Endometrial microvascular endothelial cells (primary cell): ENCODE measurements around the gene TEX19. TPM values are rescaled to one million over a fixed set of nuclear protein-coding genes. Genes with fewer than 3 reads are reported as not detected.

ENCODE experiments used
- in situ Hi-C: cut with HindIII; loops from 2 replicates; pipeline ENCODE4 v1.10.0; 2017; ENCODE audit warnings: low sequenced_read_pairs, low pct_unique_long_range_greater_than_20kb; ENCODE audit errors: inconsistent ontology term
- total RNA-seq: library from RNA; depleted of rRNA; stranded (reverse); fragments of >200 nt; gene quantifications from one replicate; pipeline ENCODE4 v1.2.3, GENCODE V29; 2015; ENCODE audit errors: inconsistent ontology term

Gene TEX19
- total RNA-seq, 1 donor from 2014 or later = not detected

- in situ Hi-C loops = no loop called here
These were observed 37.8 kb downstream of the TEX19 start for GRCh38 chr17:82396601-82397435.

GRCh38 chr17:82397449-82398335, 38.6 kb downstream of the TEX19 start:
- in situ Hi-C loops = no loop called here

GRCh38 chr17:82399041-82399441, 40.0 kb downstream of the TEX19 start:
- in situ Hi-C loops = no loop called here

DNA sequence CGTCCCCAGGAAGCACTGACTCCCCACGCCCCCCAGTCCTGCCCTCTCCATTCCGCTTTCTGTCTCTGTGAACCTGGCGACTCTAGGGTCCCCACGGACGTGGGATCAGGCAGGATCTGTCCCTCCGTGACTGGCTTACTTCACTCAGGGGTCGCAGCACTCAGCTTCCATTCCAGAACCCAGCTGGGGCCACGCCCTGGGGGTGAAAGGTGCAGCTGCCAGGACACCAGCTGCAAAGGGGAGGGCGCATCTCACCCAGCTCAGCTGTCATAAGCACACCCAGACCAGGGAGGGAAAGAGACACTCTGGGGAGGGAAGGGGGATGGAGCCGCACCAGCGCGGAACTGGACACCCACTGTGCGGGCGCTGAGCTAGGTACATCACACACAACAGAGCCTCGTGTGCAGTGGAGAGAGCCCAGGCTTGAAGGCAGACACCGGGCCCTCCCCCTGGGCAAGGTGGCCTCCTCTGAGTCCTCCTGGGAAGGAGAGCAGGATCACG, 40.6 kb downstream of the TEX19 start:
- in situ Hi-C loops = no loop called here

DNA sequence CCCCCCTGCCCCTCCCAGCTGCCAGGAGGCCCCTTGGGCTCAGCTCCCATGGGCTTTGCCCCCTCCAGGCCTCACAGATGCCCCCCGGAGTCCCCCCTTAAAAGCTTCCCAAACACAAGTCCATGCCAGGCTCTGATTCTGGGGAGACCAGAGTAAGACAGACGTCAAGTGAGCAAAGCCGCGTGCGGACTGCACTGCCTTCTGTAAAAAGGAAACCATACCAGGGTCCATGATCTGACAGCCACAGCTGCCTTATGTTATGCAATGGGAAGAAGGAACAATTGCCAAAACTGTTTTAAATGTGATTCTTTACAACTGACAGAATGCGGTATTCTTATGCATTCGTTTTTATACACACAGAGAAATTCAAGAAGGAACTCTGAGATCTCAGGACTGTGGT, 41.2 kb downstream of the TEX19 start:
- in situ Hi-C loops = no loop called here

DNA sequence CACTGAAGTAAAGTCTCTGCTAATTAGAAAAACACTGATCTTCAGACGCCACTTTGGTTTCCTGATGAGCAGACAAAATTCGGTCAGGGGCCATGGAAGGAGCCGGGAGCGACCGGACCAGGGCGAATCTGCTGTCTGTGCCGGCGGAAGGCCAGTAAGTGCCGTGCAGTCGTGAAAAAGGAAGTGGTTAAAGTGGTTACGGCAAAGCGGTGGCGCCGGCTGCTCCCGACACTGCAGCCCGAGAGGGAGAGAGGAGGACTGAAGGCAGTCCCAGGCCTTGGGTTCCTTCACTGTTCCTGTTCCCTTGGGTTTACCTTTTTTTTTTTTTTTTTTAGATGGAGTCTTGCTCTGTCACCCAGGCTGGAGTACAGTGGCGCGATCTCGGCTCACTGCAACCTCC, 41.8 kb downstream of the TEX19 start:
- in situ Hi-C loops = no loop called here

DNA sequence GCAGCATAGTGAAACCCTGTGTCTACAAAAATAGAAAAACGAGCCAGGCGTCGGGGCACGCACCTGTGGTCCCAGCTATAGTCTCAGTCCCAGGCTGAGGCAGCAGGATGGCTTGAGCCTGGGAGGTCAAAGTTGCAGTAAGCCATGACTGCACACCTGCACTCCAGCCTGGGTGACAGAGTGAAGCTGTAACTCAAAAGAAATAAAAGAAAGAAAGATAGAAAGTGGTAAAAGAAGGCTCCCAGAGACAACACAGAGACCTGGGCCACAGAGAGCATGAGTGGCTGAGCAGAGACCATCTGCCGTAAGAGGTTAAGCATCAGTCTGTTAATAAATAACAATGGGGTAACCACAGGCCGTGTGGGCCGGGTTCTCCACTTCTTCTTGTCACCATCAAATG, 43.8 kb downstream of the TEX19 start:
- in situ Hi-C loops = no loop called here

- in situ Hi-C loops = no loop called here
These were observed 44.9 kb downstream of the TEX19 start for GRCh38 chr17:82403662-82404660.

DNA sequence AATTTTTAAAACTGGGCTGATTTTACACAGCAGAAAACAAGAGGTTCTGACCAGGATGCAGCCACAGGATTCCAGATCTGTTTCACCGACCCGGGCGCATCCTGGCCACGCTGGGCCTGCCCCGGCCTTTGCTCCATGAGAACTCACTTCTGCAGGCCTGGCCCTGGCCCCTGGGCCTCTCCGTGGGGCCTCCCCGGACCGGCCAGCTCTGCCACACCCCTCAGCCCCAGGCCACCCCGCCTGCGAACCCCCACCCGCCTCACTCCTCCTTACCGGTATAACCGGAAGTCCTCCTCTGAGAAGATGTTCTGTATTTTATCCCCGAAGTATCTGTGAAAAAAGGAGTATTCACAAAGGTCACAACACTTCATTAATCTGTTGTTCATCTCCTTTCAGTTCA, 46.0 kb downstream of the TEX19 start:
- in situ Hi-C loops = no loop called here

DNA sequence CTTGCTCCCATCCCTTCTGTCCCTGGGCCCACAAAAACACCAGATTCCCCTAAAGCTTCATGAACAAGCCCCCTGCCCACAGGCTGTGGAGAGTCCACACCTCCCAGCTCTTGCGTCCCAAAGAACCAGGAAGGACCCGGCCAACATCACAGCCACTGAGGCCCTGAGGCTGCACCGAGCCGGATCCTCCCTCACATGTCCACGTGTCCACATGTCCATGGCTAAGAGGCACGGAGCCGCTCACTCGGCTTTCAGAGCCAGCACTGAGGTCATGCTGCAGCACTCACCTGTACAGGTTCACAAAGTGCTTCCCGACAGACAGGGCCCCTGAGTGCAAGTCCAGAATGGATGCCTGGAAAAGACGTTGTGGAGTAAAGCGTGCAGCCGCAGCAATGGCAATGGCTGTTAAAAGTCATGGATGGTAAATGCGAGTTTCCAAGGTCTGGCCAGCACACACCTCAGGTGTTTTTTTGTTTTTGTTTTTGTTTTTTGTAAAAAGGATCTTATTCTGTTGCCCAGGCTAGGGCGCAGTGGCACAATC, 47.2 kb downstream of the TEX19 start:
- in situ Hi-C loops = no loop called here

DNA sequence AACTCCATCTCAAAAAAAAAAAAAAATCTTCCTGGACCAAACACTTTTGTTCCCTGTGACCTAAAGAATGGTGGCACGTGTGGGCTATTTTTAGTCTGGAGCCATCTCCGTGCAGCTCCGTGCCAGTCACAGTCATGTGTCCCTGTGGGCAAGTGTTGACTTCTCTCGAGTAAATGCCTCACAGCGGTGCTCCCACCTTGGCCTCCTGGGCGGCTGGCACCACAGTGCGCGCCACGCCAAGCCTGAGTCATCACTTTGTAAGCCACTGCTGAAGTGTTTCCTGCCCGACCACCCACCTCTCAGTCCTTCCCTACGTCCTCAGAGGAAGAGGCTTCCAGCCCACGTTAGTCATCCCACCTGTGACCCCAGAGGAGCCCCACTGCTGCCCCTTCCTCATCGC, 48.2 kb downstream of the TEX19 start:
- in situ Hi-C loops = no loop called here

GRCh38 chr17:82408288-82408937, 49.4 kb downstream of the TEX19 start:
- in situ Hi-C loops = no loop called here

DNA sequence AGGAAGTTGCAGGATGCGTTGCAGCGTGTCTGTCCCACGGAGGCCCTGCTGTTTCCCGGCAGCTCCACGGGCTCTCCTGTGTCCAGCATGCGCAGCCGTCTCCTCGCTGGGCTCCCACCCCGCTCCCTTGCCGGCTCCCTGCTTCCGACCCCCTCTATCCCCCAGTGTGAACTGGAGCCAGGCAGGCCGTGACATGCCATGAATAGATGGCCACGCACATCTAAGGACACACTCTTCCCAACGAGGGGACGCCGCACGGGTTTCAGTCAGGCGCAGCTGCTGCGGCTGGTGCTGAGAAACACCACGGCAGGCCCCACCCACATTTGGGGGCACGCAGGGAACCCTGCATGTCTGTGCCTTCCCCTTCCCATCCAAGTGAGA, 49.9 kb downstream of the TEX19 start:
- in situ Hi-C loops = no loop called here

DNA sequence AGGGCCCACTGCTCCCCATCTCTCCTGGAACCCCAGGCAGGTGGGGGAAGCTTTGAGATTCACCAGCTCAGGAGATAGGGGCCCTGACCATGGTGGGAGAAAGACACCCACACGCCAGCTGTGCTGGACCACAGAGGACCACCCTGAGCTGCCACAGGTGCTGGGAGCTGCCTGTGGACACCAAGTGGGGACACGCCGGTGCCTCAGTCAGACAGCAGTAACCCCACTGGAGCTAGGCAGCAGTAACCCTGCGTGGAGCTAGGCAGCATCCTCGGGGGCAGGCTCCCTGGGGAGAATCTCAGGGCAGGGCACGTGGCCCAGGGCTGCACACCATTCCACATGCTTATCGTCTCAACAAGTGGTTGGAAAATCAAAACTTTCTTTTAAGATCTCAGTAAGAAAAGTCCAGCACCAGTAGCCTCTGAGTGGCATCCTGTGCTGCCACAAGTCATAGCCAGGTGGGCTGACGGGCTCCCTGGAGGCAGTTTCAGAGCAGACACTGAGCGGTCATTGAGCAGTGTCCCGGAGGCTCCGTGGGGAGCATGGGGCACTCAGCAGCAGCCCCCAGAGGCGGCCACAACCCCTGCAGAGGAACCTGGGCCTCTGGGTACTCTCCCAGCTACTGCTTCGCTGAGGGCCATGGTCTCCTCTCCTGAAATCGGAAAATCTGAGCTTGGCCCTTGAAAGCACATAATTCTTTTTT, 51.1 kb downstream of the TEX19 start:
- in situ Hi-C loops = loop anchor here (10.0 kb wide), 1 partner anchor 125 kb away; no protein-coding TSS in a partner anchor

DNA sequence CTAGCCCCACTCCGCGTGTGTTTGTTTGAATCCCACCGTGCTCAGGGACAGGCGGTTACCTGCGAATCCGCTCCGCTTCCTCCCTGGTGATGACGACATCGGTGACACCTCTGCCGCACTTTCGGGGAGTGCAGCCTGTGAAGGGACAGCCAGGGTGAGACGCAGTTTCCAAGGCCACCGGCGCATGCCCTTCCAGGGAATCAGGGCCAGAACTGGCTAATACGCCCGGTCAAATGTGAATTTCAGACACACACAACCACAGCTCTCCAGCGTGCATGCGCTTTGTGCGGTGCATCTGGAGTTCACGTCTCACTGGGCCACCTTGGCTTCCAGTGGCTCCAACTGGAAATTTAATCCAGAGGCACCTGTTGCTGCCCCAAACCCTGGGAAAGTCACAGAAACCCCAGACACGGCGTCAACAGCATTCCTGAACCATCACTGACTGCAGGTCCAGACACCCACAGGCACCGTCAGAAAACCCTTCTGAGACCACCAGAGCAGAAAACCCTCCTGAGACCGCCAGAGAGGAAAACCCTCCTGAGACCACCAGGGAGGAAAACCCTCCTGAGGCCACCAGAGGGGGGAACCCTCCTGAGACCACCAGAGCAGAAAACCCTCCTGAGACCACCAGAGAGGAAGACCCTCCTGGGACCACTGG, 52.5 kb downstream of the TEX19 start:
- in situ Hi-C loops = loop anchor here (10.0 kb wide), 1 partner anchor 123 kb away; no protein-coding TSS in a partner anchor

DNA sequence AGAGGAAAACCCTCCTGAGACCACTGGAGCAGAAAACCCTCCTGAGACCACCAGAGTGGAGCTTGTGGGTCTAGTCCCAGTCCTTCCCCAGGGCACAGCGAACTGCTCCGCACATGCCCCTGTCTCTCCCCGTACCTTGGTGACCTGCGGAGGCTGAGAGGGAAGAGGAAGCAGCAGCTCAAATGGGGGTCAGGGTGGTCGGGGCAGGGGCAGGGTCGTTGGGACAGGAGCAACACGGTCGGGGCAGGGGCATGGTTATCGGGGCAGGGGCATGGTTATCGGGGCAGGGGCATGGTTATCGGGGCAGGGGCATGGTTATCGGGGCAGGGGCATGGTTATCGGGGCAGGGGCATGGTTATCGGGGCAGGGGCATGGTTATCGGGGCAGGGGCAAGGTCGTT, 53.0 kb downstream of the TEX19 start:
- in situ Hi-C loops = loop anchor here (10.0 kb wide), 1 partner anchor 123 kb away; no protein-coding TSS in a partner anchor
